Endothelial cell of umbilical vein (primary cell): ENCODE data around the gene ROPN1B. TPM values are rescaled to one million over a fixed set of nuclear protein-coding genes. Genes with fewer than 3 reads are reported as not detected.

Experiments used
- BruUV-seq: library from RNA; stranded (reverse); fragments of 400-500 nt; replicated peaks from 2 replicates; lab custom pipeline; 2021; lab: Mats Ljungman, UMichigan
- CTCF ChIA-PET: fragments of 300-600, 350-600 bp; sonication (Branson Sonifier 250); formaldehyde crosslinking; loops from one replicate; lab custom pipeline; 2021; ENCODE audit warnings: antibody characterized with exemption, inconsistent platforms; lab: Charles Lee
- POLR2A ChIA-PET: fragments of 300-600, 350-600 bp; sonication (Branson Sonifier 250); formaldehyde crosslinking; loops from one replicate; lab custom pipeline; 2021; ENCODE audit warnings: antibody characterized with exemption, inconsistent platforms; lab: Charles Lee
- DNase-seq: peaks from one replicate; pipeline ENCODE4 v3.0.0-alpha.2; 2011; ENCODE audit warnings: low read depth, low spot score
- FAIRE-seq: peaks from 2 replicates; lab custom pipeline; 2011; peaks lifted over from hg19 to GRCh38; lab: Jason Lieb, UNC
- H2AFZ ChIP-seq: 2 replicates; pipeline ENCODE4 v1.6.0; 2012; ENCODE audit warnings: low read depth, low read length, control low read depth, inconsistent platforms
- H3K27ac ChIP-seq: 2 replicates; pipeline ENCODE4 v1.5.1; 2011; ENCODE audit warnings: low read depth, mild to moderate bottlenecking, control low read depth, low read length, moderate library complexity; ENCODE audit not compliant: insufficient read depth
- H3K27me3 ChIP-seq, 2 experiments: 2 replicates each; pipeline versions ENCODE4 v1.6.0 to v1.6.1; 2011; ENCODE audit warnings: low read length in 2 of 2, mixed read lengths in 1 of 2; ENCODE audit not compliant: control insufficient read depth in 2 of 2, insufficient read depth in 2 of 2
- H3K36me3 ChIP-seq, 2 experiments: 2 replicates in 1 of 2; 3 replicates in 1 of 2; pipeline ENCODE4 v1.5.1; 2011; ENCODE audit warnings: low read length in 2 of 2, mild to moderate bottlenecking in 1 of 2, moderate library complexity in 1 of 2; ENCODE audit not compliant: control insufficient read depth in 2 of 2, insufficient read depth in 2 of 2; ENCODE audit errors: extremely low read depth in 1 of 2
- H3K4me1 ChIP-seq: 3 replicates; pipeline ENCODE4 v1.5.1; 2011; ENCODE audit warnings: mild to moderate bottlenecking, low read length; ENCODE audit not compliant: control insufficient read depth, insufficient read depth; ENCODE audit errors: extremely low read depth
- H3K4me2 ChIP-seq: 2 replicates; pipeline ENCODE4 v1.6.1; 2011; ENCODE audit warnings: low read length, control low read depth, mixed read lengths; ENCODE audit not compliant: insufficient read depth
- H3K4me3 ChIP-seq, 3 experiments: fragments of 200-600 bp in 1 of 3; sonication (generic), shearing (Covaris generic) in 1 of 3; replicated peaks in 1 of 3; 2 replicates each; pipeline ENCODE4 v1.5.1; 2011 to 2016; ENCODE audit warnings: control low read depth in 3 of 3, low read length in 3 of 3, mild to moderate bottlenecking in 2 of 3, inconsistent platforms in 1 of 3, low read depth in 1 of 3, moderate library complexity in 1 of 3; ENCODE audit not compliant: insufficient read depth in 1 of 3
- H3K79me2 ChIP-seq: 2 replicates; pipeline ENCODE4 v1.6.0; 2012; ENCODE audit warnings: low read length, inconsistent platforms; ENCODE audit not compliant: control insufficient read depth, insufficient read depth
- H3K9ac ChIP-seq: replicated peaks from 2 replicates; pipeline ENCODE3; 2011; ENCODE audit warnings: low read length, control low read depth; ENCODE audit not compliant: insufficient read depth; ENCODE audit errors: extremely low read depth
- H3K9me1 ChIP-seq: replicated peaks from 3 replicates; pipeline ENCODE4 v1.6.0; 2011; ENCODE audit warnings: mild to moderate bottlenecking, low read length; ENCODE audit not compliant: control insufficient read depth, insufficient read depth; ENCODE audit errors: extremely low read depth
- H3K9me3 ChIP-seq: replicated peaks from 2 replicates; pipeline ENCODE4 v1.5.1; 2012; ENCODE audit warnings: low read length, inconsistent platforms; ENCODE audit not compliant: control insufficient read depth, insufficient read depth
- H4K20me1 ChIP-seq: replicated peaks from 2 replicates; pipeline ENCODE3; 2011; ENCODE audit warnings: mild to moderate bottlenecking, low read length; ENCODE audit not compliant: control insufficient read depth, insufficient read depth; ENCODE audit errors: extremely low read depth
- EZH2 ChIP-seq: IDR thresholded peaks from 2 replicates; pipeline ENCODE4 v1.6.1; 2012; ENCODE audit warnings: borderline replicate concordance, low read depth, mild to moderate bottlenecking, moderate library complexity, low read length, inconsistent platforms; ENCODE audit not compliant: severe bottlenecking
- GATA2 ChIP-seq: IDR thresholded peaks from 2 replicates; pipeline ENCODE4 v1.7.0; 2011; ENCODE audit warnings: low read depth, mild to moderate bottlenecking, moderate library complexity, mixed read lengths, low read length; ENCODE audit not compliant: insufficient read length, insufficient read depth
- JUN ChIP-seq: IDR thresholded peaks from 2 replicates; pipeline ENCODE4 v1.6.1; 2011; ENCODE audit warnings: borderline replicate concordance, low read depth; ENCODE audit not compliant: insufficient read length, insufficient read depth
- MAX ChIP-seq: IDR thresholded peaks from 2 replicates; pipeline ENCODE4 v1.6.1; 2011; ENCODE audit not compliant: insufficient read depth, insufficient read length
- POLR2A ChIP-seq: IDR thresholded peaks from 2 replicates; pipeline ENCODE4 v1.6.1; 2012; ENCODE audit warnings: low read depth, mild to moderate bottlenecking, control low read depth, low read length
- POLR2AphosphoS5 ChIP-seq: IDR thresholded peaks from 2 replicates; pipeline ENCODE4 v1.6.1; 2012; ENCODE audit warnings: low read depth, mild to moderate bottlenecking, control low read depth, low read length, moderate library complexity; ENCODE audit not compliant: insufficient read depth
- dilution Hi-C: fragments of 300-500 bp; cut with MboI; formaldehyde crosslinking; loops from one replicate; pipeline ENCODE4 v1.15.0; 2019; ENCODE audit warnings: low sequenced_read_pairs; ENCODE audit not compliant: extremely low pct_ligation_motif_present
- intact Hi-C: fragments of 100-400 bp; cut with micrococcal nuclease; formaldehyde crosslinking; loops from one replicate; pipeline ENCODE4 v1.10.0; 2022
- polyA plus RNA-seq, 4 experiments: library from polyadenylated mRNA; depleted of rRNA in 3 of 4; stranded (reverse) in 3 of 4; unstranded in 1 of 4; fragments of >200 nt; gene quantifications; 2 replicates each; pipeline versions ENCODE4 v1.2.1 to v1.2.3, GENCODE V29; 2011 to 2012; ENCODE audit warnings: missing spikeins in 1 of 4
- total RNA-seq: library from RNA; stranded (reverse); gene quantifications from 2 replicates; pipeline ENCODE4 v1.2.3, GENCODE V29; 2021

The ROPN1B gene
- total and polyA plus RNA-seq, 2 donors (not counting 3 experiments of a cell fraction or from before 2014, with no cell fraction given): not detected

GRCh38 chr3:126025862-126026261, 56.9 kb downstream of the ROPN1B start:
- intact Hi-C loops: no loop called here
- no peak for DNase-seq
- TF ChIP-seq JUN: no peak
- no peak for TF ChIP-seq GATA2
- TF ChIP-seq MAX: no peak
- TF ChIP-seq POLR2AphosphoS5: no peak
- ChIA-PET CTCF (no interaction called here), POLR2A (no interaction called here)
- Histone ChIP-seq H3K27me3 (no peaks in the 10 kb centered on the region), H2AFZ (no peak overlapping the region), H3K9me1 (no peaks in the 10 kb centered on the region), H3K4me2 (no peak overlapping the region), H3K36me3 (peaks cover 0 to 5% of the 10 kb centered on the region in 2 experiments), H3K9ac (no peak overlapping the region), H3K27ac (no peak overlapping the region), H3K4me3 (no peak overlapping the region), H3K4me1 (no peaks in the 10 kb centered on the region), H3K79me2 (no peaks in the 10 kb centered on the region), H4K20me1 (no peaks in the 10 kb centered on the region), H3K9me3 (no peaks in the 10 kb centered on the region)
- no peak for FAIRE-seq
- BruUV-seq: no TSS peak
- dilution Hi-C loops: no loop called here

GRCh38 chr3:126026277-126026751, 57.3 kb downstream of the ROPN1B start:
- Histone ChIP-seq H3K27ac (no peak overlapping the region), H3K9me1 (no peaks in the 10 kb centered on the region), H3K9ac (no peak overlapping the region), H3K9me3 (no peaks in the 10 kb centered on the region), H2AFZ (no peak overlapping the region), H3K27me3 (no peaks in the 10 kb centered on the region), H3K36me3 (peaks cover 0 to 5% of the 10 kb centered on the region in 2 experiments), H3K4me1 (no peaks in the 10 kb centered on the region), H3K4me2 (no peak overlapping the region), H3K79me2 (no peaks in the 10 kb centered on the region), H3K4me3 (no peak overlapping the region), H4K20me1 (no peaks in the 10 kb centered on the region)
- no peak for DNase-seq
- CTCF ChIA-PET: no interaction called here
- no peak for FAIRE-seq
- intact Hi-C loops (no loop called here), dilution Hi-C loops (no loop called here)
- BruUV-seq: no TSS peak
- POLR2A ChIA-PET: no interaction called here
- TF ChIP-seq EZH2: no peak
- TF ChIP-seq POLR2A: no peak
- TF ChIP-seq POLR2AphosphoS5: no peak
- TF ChIP-seq GATA2: no peak
